K562 (cell line): Measurements from ENCODE around the gene OR9Q1. TPM values are rescaled to one million over a fixed set of nuclear protein-coding genes. Genes with fewer than 3 reads are reported as not detected.

Experiments used
- BCLAF1 ChIP-seq, 2 experiments: fragments of 450-650 bp in 1 of 2; IDR thresholded peaks; 2 replicates each; pipeline ENCODE4 v1.6.1; 2011 to 2017; ENCODE audit warnings: low read depth in 2 of 2, antibody characterized with exemption in 1 of 2, borderline replicate concordance in 1 of 2, low read length in 1 of 2, mild to moderate bottlenecking in 1 of 2, mixed read lengths in 1 of 2; ENCODE audit not compliant: control insufficient read depth in 1 of 2
- CEBPG ChIP-seq, 3 experiments: fragments of 200-800 bp in 1 of 3; sonication (Bioruptor generic) in 1 of 3; sonication (generic) in 1 of 3; formaldehyde crosslinking in 1 of 3; IDR thresholded peaks in 2 of 3; conservative IDR thresholded peaks in 1 of 3; 2 replicates each; pipeline versions ENCODE4 v1.6.1 to v1.8.0; 2016 to 2022; ENCODE audit warnings: missing compliant biosample characterization in 2 of 3, missing genetic modification characterization in 2 of 3, mild to moderate bottlenecking in 1 of 3, missing genetic modification reagents in 1 of 3
- ETS2 ChIP-seq: IDR thresholded peaks from 2 replicates; pipeline ENCODE4 v1.6.1; 2016; ENCODE audit warnings: borderline replicate concordance, missing genetic modification characterization, mild to moderate bottlenecking, moderate library complexity, missing compliant biosample characterization; ENCODE audit not compliant: poor library complexity, severe bottlenecking
- GTF3C2 ChIP-seq: IDR thresholded peaks from 3 replicates; pipeline ENCODE4 v1.6.1; 2011; ENCODE audit warnings: borderline replicate concordance, mild to moderate bottlenecking, moderate library complexity; ENCODE audit not compliant: insufficient read length; ENCODE audit errors: extremely low read depth
- HNRNPH1 ChIP-seq: fragments of 200-400 bp; formaldehyde crosslinking; optimal IDR thresholded peaks from 2 replicates; pipeline ENCODE3; 2017; ENCODE audit warnings: low read depth, mild to moderate bottlenecking, low read length, moderate library complexity
- IRF9 ChIP-seq: fragments of 450-650 bp; IDR thresholded peaks from 2 replicates; pipeline ENCODE4 v1.6.1; 2016; ENCODE audit warnings: missing biosample characterization, missing genetic modification characterization
- JUN ChIP-seq, 2 experiments: sonication (generic) in 1 of 2; formaldehyde crosslinking in 1 of 2; IDR thresholded peaks; 2 replicates each; pipeline versions ENCODE4 v1.6.1 to v1.8.0; 2012 to 2022; ENCODE audit warnings: borderline replicate concordance in 2 of 2, mild to moderate bottlenecking in 2 of 2, improper control_type of control experiment in 1 of 2, low read depth in 1 of 2, low read length in 1 of 2, missing genetic modification reagents in 1 of 2
- NCOA1 ChIP-seq: fragments of 450-650 bp; IDR thresholded peaks from 2 replicates; pipeline ENCODE4 v1.6.1; 2016; ENCODE audit warnings: low read depth
- SIN3A ChIP-seq, 2 experiments: fragments of 150-350 bp in 1 of 2; IDR thresholded peaks; 2 replicates each; pipeline ENCODE4 v1.6.1; 2011 to 2016; ENCODE audit warnings: borderline replicate concordance in 2 of 2, low read depth in 2 of 2, low read length in 2 of 2, mild to moderate bottlenecking in 2 of 2, moderate library complexity in 2 of 2; ENCODE audit not compliant: control insufficient read depth in 1 of 2
- THRAP3 ChIP-seq: fragments of 450-650 bp; IDR thresholded peaks from 2 replicates; pipeline ENCODE4 v1.6.1; 2016; ENCODE audit warnings: mild to moderate bottlenecking, inconsistent platforms, borderline replicate concordance
- ZBED1 ChIP-seq: IDR thresholded peaks from 2 replicates; pipeline ENCODE4 v1.6.1; 2014
- ZNF124 ChIP-seq: sonication (generic); formaldehyde crosslinking; IDR thresholded peaks from 2 replicates; pipeline ENCODE4 v1.8.1; 2022; ENCODE audit warnings: missing genetic modification reagents
- ZNF445 ChIP-seq: fragments of 250-450 bp; sonication (Bioruptor Pico); IDR thresholded peaks from 2 replicates; pipeline ENCODE4 v1.4.0; 2020; ENCODE audit warnings: low read depth, mild to moderate bottlenecking, moderate library complexity
- ZNF592 ChIP-seq: fragments of 450-650 bp; IDR thresholded peaks from 2 replicates; pipeline ENCODE4 v1.6.1; 2017; ENCODE audit warnings: antibody characterized with exemption, mild to moderate bottlenecking
- polyA plus RNA-seq, 8 experiments: library from polyadenylated mRNA; depleted of rRNA in 4 of 8; stranded (reverse) in 5 of 8; unstranded in 3 of 8; fragments of >200 nt; fragmentation: Nextera tagmentation in 2 of 8; fragmentation: Illumina TruSeq in 1 of 8; extraction: Ambion mirVana in 2 of 8; extraction: Trizol in 1 of 8; gene quantifications; 2 replicates each; pipeline versions ENCODE4 v1.2.1 to v1.2.3, GENCODE V29; 2011 to 2014; ENCODE audit warnings: inconsistent platforms in 1 of 8, missing spikeins in 1 of 8
- total RNA-seq, 7 experiments: library from RNA; depleted of rRNA in 6 of 7; stranded (reverse); fragments of >200 nt in 6 of 7; fragmentation: Illumina TruSeq in 2 of 7; extraction: Trizol in 2 of 7; gene quantifications; 2 replicates each; pipeline versions ENCODE4 v1.2.1 to v1.2.3, GENCODE V29; 2011 to 2021; ENCODE audit warnings: low replicate concordance in 1 of 7

The OR9Q1 gene
- total and polyA plus RNA-seq, 9 of the 15 experiments (the other 6 are each of a cell fraction or from before 2014, with no cell fraction given) = not detected

- TF ChIP-seq BCLAF1 (IDR thresholded peaks at IDR 0.05; ENCODE audit: borderline replicate concordance in 1 of 2, control insufficient read depth in 1 of 2, low read depth in 2 of 2, low read length in 1 of 2) (no peak), ZBED1 (no peak), ZNF445 (CRISPR knock-in tag) (no peak), JUN (IDR thresholded peaks at IDR 0.05; ENCODE audit: borderline replicate concordance, low read depth, low read length) (no peak), JUN (CRISPR knock-in tag; IDR thresholded peaks at IDR 0.05; ENCODE audit: borderline replicate concordance) (no peak), CEBPG (CRISPR knock-in tag; IDR thresholded peaks at IDR 0.05) (no peak), CEBPG (tag; conservative IDR thresholded peaks at IDR 0.05 in 1 of 2, IDR thresholded peaks at IDR 0.05 in 1 of 2) (no peak), THRAP3 (no peak), GTF3C2 (no peak), NCOA1 (no peak), ETS2 (tag) (no peak), ZNF592 (no peak), SIN3A (IDR thresholded peaks at IDR 0.05; ENCODE audit: borderline replicate concordance in 2 of 2, control insufficient read depth in 1 of 2, low read depth in 2 of 2, low read length in 2 of 2) (no peak), IRF9 (no peak), ZNF124 (CRISPR knock-in tag) (no peak), HNRNPH1 (no peak)
These were observed 3.7 kb downstream of the OR9Q1 start (continued) for GRCh38 chr11:58027341-58027740.
